ENCODE data around the gene C22orf23. TPM values are rescaled to one million over a fixed set of nuclear protein-coding genes. Genes with fewer than 3 reads are reported as not detected.

Gene C22orf23
- total and polyA plus RNA-seq, 11 donors, result 0.16 to 0.80 (median 0.44) TPM; not detected in 2

DNA sequence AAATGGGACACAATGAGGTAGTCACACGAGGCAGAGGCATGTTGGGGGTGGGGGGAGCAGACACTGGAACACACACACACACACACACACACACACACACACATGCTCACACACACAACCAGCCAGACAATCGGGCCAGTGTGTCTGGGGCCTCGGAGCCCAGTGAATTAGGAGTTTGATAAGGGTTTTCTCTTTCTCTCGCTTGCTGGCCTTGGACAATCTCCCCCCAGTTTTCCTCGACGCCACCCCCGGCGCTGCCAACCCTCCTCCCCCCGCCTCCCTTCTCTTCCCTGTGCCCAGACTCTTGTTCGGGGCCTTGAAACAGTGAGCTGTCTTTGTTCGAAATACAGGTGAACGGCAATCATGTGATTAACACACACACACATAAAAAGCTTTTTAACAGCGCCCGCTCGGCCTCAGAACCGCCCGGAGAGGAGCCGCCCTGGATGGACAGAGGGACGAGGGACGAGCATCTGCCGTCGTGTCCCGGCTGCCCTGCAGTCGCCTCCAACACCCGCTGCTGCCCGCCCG, 32.4 kb upstream of the C22orf23 start:
- WGBS, 4 donors, result 89 to 93% (median 92%) methylated on average over 27 of the region's 27 CpGs
- Histone ChIP-seq H3K36me3 (peaks cover 0 to 8% (median 0%) of the 10 kb centered on the region in 9 donors), H3K4me3 (peak overlapping the region in 1 of 12 donors; percentile 13), H3K27me3 (no peaks in the 10 kb centered on the region), H3K4me1 (peaks cover 0 to 25% (median 2%) of the 10 kb centered on the region in 12 donors), H3K9me3 (no peaks in the 10 kb centered on the region), H3K27ac (peak overlapping the region in 1 of 12 donors; percentile 54)
- no peak for TF ChIP-seq POLR2A (IDR thresholded peaks at IDR 0.05)
- DNase-seq (no peak), ATAC-seq (no peak)
- intact Hi-C loops (cut with DNase I), result no loop called here

DNA sequence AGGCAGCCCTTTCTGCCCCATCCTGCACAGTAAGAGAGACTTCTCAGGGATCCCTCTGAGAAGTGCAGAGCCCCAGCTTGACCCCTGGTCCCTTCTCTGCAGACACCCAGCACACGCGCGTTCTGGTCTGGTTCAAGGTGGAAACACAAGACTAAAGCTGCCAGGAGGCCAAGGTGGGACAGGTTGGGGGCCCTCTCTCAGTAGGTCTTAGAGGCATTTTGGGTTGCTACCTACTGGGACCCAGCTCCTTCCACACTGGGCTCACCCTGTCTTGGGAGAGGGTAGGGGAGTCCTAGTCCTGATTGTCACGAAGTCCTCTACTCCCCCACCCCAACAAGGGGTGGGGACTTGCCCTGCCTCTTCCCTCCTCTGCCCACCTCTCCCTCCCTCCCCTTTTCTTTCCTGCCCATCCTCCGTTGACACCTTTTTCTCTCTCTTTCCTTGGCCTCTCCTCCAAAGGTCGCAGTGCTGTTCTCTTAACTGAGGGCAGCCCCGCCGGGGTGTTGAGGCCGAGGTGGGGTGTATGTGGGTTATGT, 31.7 kb upstream of the C22orf23 start:
- Histone ChIP-seq H3K27ac (peak overlapping the region in 1 of 12 donors; percentile 47), H3K36me3 (peaks cover 0 to 8% (median 0%) of the 10 kb centered on the region in 9 donors), H3K4me3 (peak overlapping the region in 1 of 12 donors; percentile 7), H3K9me3 (no peaks in the 10 kb centered on the region), H3K27me3 (no peaks in the 10 kb centered on the region), H3K4me1 (peaks cover 0 to 22% (median 1%) of the 10 kb centered on the region in 12 donors)
- no peak for ATAC-seq
- WGBS, 4 donors, result 85 to 89% (median 86%) methylated on average over 7 to 9 of the region's 9 CpGs
- TF ChIP-seq, protein P1, sequence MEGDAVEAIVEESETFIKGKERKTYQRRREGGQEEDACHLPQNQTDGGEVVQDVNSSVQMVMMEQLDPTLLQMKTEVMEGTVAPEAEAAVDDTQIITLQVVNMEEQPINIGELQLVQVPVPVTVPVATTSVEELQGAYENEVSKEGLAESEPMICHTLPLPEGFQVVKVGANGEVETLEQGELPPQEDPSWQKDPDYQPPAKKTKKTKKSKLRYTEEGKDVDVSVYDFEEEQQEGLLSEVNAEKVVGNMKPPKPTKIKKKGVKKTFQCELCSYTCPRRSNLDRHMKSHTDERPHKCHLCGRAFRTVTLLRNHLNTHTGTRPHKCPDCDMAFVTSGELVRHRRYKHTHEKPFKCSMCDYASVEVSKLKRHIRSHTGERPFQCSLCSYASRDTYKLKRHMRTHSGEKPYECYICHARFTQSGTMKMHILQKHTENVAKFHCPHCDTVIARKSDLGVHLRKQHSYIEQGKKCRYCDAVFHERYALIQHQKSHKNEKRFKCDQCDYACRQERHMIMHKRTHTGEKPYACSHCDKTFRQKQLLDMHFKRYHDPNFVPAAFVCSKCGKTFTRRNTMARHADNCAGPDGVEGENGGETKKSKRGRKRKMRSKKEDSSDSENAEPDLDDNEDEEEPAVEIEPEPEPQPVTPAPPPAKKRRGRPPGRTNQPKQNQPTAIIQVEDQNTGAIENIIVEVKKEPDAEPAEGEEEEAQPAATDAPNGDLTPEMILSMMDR (IDR thresholded peaks at IDR 0.05), result no peak
- no peak for TF ChIP-seq POLR2A (IDR thresholded peaks at IDR 0.05)
- intact Hi-C loops (cut with DNase I), result no loop called here
- no peak for DNase-seq

DNA sequence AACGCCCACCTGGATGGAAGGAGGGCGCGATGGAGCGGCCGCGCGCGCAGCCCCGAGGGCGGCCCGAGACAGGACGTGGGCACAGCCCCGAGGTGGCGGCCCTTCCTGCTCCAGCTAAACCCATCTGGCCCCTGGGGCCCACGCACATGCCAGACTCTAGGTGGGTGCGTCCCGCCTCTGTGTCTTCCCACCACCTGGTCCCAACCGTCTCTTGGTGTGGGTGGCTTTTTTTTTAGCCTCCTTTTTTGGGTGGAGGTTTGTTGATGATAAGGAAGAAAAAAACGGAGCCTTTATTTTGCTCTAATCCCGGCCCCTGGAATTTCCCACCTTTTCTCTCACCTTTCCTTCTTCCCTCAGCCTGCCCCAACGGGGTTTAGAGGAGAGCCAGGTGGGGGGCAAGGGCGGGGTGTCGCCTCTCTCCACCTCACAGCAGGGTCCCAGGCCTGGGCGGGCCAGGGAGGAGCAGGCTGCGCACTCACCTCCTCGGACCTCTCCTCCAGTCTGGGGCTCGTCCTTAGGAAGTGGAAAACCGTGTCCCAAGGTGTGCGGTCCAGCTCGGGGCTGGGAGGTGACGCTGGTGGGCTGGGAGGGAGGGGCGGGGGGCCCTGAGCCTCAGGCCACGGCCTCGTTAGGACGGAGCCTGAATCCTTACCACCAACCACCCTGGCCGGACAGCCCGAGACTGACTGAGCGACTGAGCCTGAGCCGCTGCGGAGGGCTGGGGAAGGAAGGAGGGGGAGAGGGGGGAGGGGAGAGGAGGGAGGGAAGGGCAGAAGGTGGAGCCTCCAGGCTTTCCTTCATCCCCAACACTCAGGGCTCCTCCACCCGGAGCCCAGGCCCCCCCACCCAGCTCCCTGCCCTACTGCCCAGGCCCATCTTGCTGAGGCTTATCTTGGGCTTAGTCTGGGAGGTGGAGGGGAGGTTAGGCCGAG, 30.7 kb upstream of the C22orf23 start, which contains the start of gene SOX10:
SOX10 (minus strand) TSS at position 696 of the 932 bp plus-strand sequence. CDS start 771 bp downstream, outside the sequence.
- 77 to 86% (median 82%) methylated on average over 35 to 42 of the region's 42 CpGs for WGBS, 4 donors
- intact Hi-C loops (cut with DNase I), result no loop called here
- Histone ChIP-seq H3K27me3 (no peaks in the 10 kb centered on the region), H3K4me3 (peak within 1 kb of the TSS in 6 of 12 donors; percentile 6 to 34 (median 14)), H3K36me3 (peaks cover 0 to 8% (median 0%) of the 10 kb centered on the region in 9 donors), H3K4me1 (peaks cover 0 to 17% (median 0%) of the 10 kb centered on the region in 12 donors), H3K9me3 (no peaks in the 10 kb centered on the region), H3K27ac (peak within 1 kb of the TSS in 3 of 12 donors; percentile 5 to 67 (median 37))
- no peak for TF ChIP-seq POLR2A (IDR thresholded peaks at IDR 0.05)
- TF ChIP-seq, protein P1 (IDR thresholded peaks at IDR 0.05), result no peak
- ATAC-seq (no peak), DNase-seq (no peak)

DNA sequence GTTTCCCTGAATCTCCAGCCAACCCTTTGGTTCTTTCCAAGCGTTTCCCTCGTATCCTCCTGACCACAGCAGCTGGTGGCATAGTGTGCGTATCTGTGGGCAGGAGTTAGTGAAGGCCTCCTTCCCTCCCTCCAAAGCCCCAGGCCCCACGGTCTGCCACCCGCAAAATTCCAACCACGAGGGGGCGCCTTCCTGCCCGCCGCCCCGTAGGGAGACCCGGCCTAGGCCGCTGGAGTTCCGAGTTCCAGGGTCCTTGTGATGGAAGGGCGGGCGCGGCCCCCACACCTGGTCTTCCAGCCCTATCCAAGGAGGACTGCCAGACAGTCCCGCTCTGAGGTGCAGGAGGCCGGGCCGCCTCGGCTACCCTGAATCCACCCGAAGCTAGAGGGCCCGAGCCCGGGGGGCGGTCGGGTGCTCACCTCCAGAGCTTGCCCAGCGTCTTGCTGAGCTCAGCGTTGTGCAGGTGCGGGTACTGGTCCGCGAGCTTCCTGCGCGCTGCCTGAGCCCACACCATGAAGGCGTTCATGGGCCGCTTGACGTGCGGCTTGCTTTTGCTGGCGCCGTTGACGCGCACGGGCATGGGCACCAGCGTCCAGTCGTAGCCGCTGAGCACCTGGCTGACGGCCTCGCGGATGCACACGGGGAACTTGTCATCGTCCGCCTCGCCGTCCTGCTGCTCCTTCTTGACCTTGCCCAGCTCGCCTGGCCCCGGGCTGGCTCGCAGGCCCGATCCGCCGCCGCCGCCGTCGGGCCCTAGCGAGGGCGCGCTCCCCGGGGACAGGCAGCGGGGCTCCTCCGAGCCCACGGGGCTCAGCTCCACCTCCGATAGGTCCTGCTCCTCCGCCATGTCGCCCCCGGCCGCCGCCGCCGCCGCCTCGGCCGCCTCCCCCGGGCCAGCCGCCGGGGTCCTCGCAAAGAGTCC, 29.8 kb upstream of the C22orf23 start:
- intact Hi-C loops (cut with DNase I), result no loop called here
- Histone ChIP-seq H3K4me3 (peak overlapping the region in 6 of 12 donors; percentile 6 to 34 (median 14)), H3K9me3 (no peaks in the 10 kb centered on the region), H3K27ac (peak overlapping the region in 3 of 12 donors; percentile 5 to 67 (median 37)), H3K36me3 (peaks cover 0 to 8% (median 0%) of the 10 kb centered on the region in 9 donors), H3K4me1 (peaks cover 0 to 17% (median 0%) of the 10 kb centered on the region in 12 donors), H3K27me3 (no peaks in the 10 kb centered on the region)
- ATAC-seq, result no peak
- DNase-seq, result no peak
- no peak for TF ChIP-seq POLR2A (IDR thresholded peaks at IDR 0.05)
- TF ChIP-seq, protein P1 (IDR thresholded peaks at IDR 0.05), result peak in 7 of 12 donors; percentile 16 to 26 (median 21)
- 69 to 78% (median 71%) methylated on average over 73 to 84 of the region's 84 CpGs for WGBS, 4 donors

Data from heart left ventricle (tissue), 16 donors.